Keratinocyte (primary cell): ENCODE measurements around the gene TACC3. TPM values are rescaled to one million over a fixed set of nuclear protein-coding genes. Genes with fewer than 3 reads are reported as not detected.

Experiments
- DNase-seq: peaks from one replicate; pipeline ENCODE4 v3.0.0-alpha.2; 2011; ENCODE audit warnings: low read depth, missing footprints, low spot score
- FAIRE-seq: peaks from 2 replicates; lab custom pipeline; 2011; peaks lifted over from hg19 to GRCh38; lab: Jason Lieb, UNC
- H2AFZ ChIP-seq: 2 replicates; pipeline ENCODE4 v1.6.0; 2012; ENCODE audit warnings: low read length, control low read depth, inconsistent platforms; ENCODE audit not compliant: control insufficient read depth
- H3K27ac ChIP-seq: 2 replicates; pipeline ENCODE4 v1.5.1; 2011; ENCODE audit warnings: low read length; ENCODE audit not compliant: control insufficient read depth, insufficient read depth
- H3K27me3 ChIP-seq: 3 replicates; pipeline ENCODE4 v1.6.0; 2011; ENCODE audit warnings: low read length; ENCODE audit not compliant: control insufficient read depth, insufficient read depth; ENCODE audit errors: extremely low read depth
- H3K36me3 ChIP-seq, 2 experiments: 2 replicates in 1 of 2; 3 replicates in 1 of 2; pipeline ENCODE4 v1.5.1; 2011; ENCODE audit warnings: low read length in 2 of 2, mild to moderate bottlenecking in 1 of 2; ENCODE audit not compliant: control insufficient read depth in 2 of 2, insufficient read depth in 2 of 2; ENCODE audit errors: extremely low read depth in 1 of 2
- H3K4me1 ChIP-seq: 3 replicates; pipeline ENCODE4 v1.5.1; 2011; ENCODE audit warnings: low read length; ENCODE audit not compliant: control insufficient read depth, insufficient read depth; ENCODE audit errors: extremely low read depth
- H3K4me2 ChIP-seq: 3 replicates; pipeline ENCODE4 v1.6.0; 2011; ENCODE audit warnings: low read depth, low read length; ENCODE audit not compliant: control insufficient read depth, insufficient read depth; ENCODE audit errors: extremely low read depth
- H3K4me3 ChIP-seq, 3 experiments: fragments of 200-600 bp in 1 of 3; sonication (generic) in 1 of 3; 2 replicates in 2 of 3; 3 replicates in 1 of 3; pipeline ENCODE4 v1.5.1; 2011 to 2016; ENCODE audit warnings: low read length in 3 of 3, mild to moderate bottlenecking in 3 of 3, control low read depth in 2 of 3, inconsistent platforms in 1 of 3, low read depth in 1 of 3, mixed read lengths in 1 of 3, mixed run types in 1 of 3, moderate library complexity in 1 of 3; ENCODE audit not compliant: control insufficient read depth in 2 of 3, insufficient read depth in 2 of 3; ENCODE audit errors: extremely low read depth in 1 of 3
- H3K79me2 ChIP-seq: 2 replicates; pipeline ENCODE4 v1.6.0; 2012; ENCODE audit warnings: low read length; ENCODE audit not compliant: control insufficient read depth, insufficient read depth
- H3K9ac ChIP-seq: 3 replicates; pipeline ENCODE4 v1.6.0; 2011; ENCODE audit warnings: low read length; ENCODE audit not compliant: control insufficient read depth, insufficient read depth; ENCODE audit errors: extremely low read depth
- H3K9me1 ChIP-seq: 3 replicates; pipeline ENCODE4 v1.6.0; 2011; ENCODE audit warnings: low read length; ENCODE audit not compliant: control insufficient read depth, insufficient read depth; ENCODE audit errors: extremely low read depth
- H3K9me3 ChIP-seq: 2 replicates; pipeline ENCODE4 v1.5.1; 2012; ENCODE audit warnings: low read depth, low read length; ENCODE audit not compliant: control insufficient read depth
- H4K20me1 ChIP-seq: 3 replicates; pipeline ENCODE4 v1.6.0; 2011; ENCODE audit warnings: low read length; ENCODE audit not compliant: control insufficient read depth, insufficient read depth; ENCODE audit errors: extremely low read depth
- CTCF ChIP-seq, 3 experiments: IDR thresholded peaks in 1 of 3; conservative IDR thresholded peaks in 1 of 3; optimal IDR thresholded peaks in 1 of 3; 2 replicates in 2 of 3; 3 replicates in 1 of 3; pipeline versions ENCODE3 to v1.5.1; 2011; ENCODE audit warnings: low read length in 3 of 3, mild to moderate bottlenecking in 3 of 3, moderate library complexity in 2 of 3, control low read depth in 1 of 3, inconsistent platforms in 1 of 3; ENCODE audit not compliant: insufficient read depth in 2 of 3; ENCODE audit errors: extremely low read depth in 1 of 3
- EZH2 ChIP-seq: IDR thresholded peaks from one replicate; pipeline ENCODE4 v1.6.1; 2012; ENCODE audit warnings: inconsistent platforms, mild to moderate bottlenecking, low read length, moderate library complexity
- dilution Hi-C: fragments of 300-500 bp; cut with MboI; formaldehyde crosslinking; loops from one replicate; pipeline ENCODE4 v1.7.0; 2020; ENCODE audit warnings: low sequenced_read_pairs; ENCODE audit not compliant: extremely low pct_ligation_motif_present
- polyA plus RNA-seq, 5 experiments: library from polyadenylated mRNA; depleted of rRNA in 3 of 5; stranded (reverse) in 3 of 5; stranded (forward) in 1 of 5; unstranded in 1 of 5; fragments of >200 nt; gene quantifications; 1 replicate in 1 of 5; 2 replicates in 3 of 5; 3 replicates in 1 of 5; pipeline versions ENCODE4 v1.2.1 to v1.2.3, GENCODE V29; 2011 to 2012; ENCODE audit warnings: missing spikeins in 2 of 5, low read depth in 1 of 5, low replicate concordance in 1 of 5

The TACC3 gene
- polyA plus RNA-seq, 1 donor (not counting 4 experiments of a cell fraction or from before 2014, with no cell fraction given) = 19.1 TPM

- H3K9ac ChIP-seq = no peak overlapping the region
- DNase-seq = no peak
- TF ChIP-seq EZH2 (no peak), CTCF (optimal IDR thresholded peaks at IDR 0.05 in 1 of 3, IDR thresholded peaks at IDR 0.05 in 1 of 3, conservative IDR thresholded peaks at IDR 0.05 in 1 of 3; ENCODE audit: extremely low read depth in 1 of 3, insufficient read depth in 2 of 3, low read length in 3 of 3) (no peak)
- H4K20me1 ChIP-seq = no peaks in the 10 kb centered on the region
- peaks cover 7 to 13% of the 10 kb centered on the region in 2 experiments for H3K36me3 ChIP-seq
- no peak for FAIRE-seq
- H3K9me1 ChIP-seq = no peaks in the 10 kb centered on the region
- no peak overlapping the region for H2AFZ ChIP-seq
- H3K79me2 ChIP-seq = peaks cover 58% of the 10 kb centered on the region
- dilution Hi-C loops = no loop called here
- H3K27me3 ChIP-seq = no peaks in the 10 kb centered on the region
- no peak overlapping the region for H3K27ac ChIP-seq
- H3K4me3 ChIP-seq = no peak overlapping the region
- peaks cover 15% of the 10 kb centered on the region for H3K4me1 ChIP-seq
- no peaks in the 10 kb centered on the region for H3K9me3 ChIP-seq
- H3K4me2 ChIP-seq = no peak overlapping the region
Observed at GRCh38 chr4:1717129-1718094, 3.9 kb upstream of the TACC3 start.

GRCh38 chr4:1718095-1718850, 3.0 kb upstream of the TACC3 start:
- peaks cover 7 to 15% of the 10 kb centered on the region in 2 experiments for H3K36me3 ChIP-seq

More at GRCh38 chr4:1718095-1718850, 3.0 kb upstream of the TACC3 start:
- H3K9ac ChIP-seq = no peak overlapping the region
- H3K9me1 ChIP-seq = no peaks in the 10 kb centered on the region
- DNase-seq = no peak
- no peaks in the 10 kb centered on the region for H4K20me1 ChIP-seq
- H3K27ac ChIP-seq = no peak overlapping the region
- no peak overlapping the region for H3K4me3 ChIP-seq
- dilution Hi-C loops = no loop called here
- no peak for FAIRE-seq
- H2AFZ ChIP-seq = no peak overlapping the region
- H3K4me2 ChIP-seq = no peak overlapping the region
- H3K27me3 ChIP-seq = no peaks in the 10 kb centered on the region
- TF ChIP-seq EZH2 = no peak
- no peak for TF ChIP-seq CTCF (optimal IDR thresholded peaks at IDR 0.05 in 1 of 3, IDR thresholded peaks at IDR 0.05 in 1 of 3, conservative IDR thresholded peaks at IDR 0.05 in 1 of 3; ENCODE audit: extremely low read depth in 1 of 3, insufficient read depth in 2 of 3, low read length in 3 of 3)
- peaks cover 22% of the 10 kb centered on the region for H3K4me1 ChIP-seq
- no peaks in the 10 kb centered on the region for H3K9me3 ChIP-seq
- peaks cover 61% of the 10 kb centered on the region for H3K79me2 ChIP-seq
